GM12878 (cell line): ENCODE measurements around the gene PTPRN2.

Experiments used
- CTCF ChIP-seq, 3 experiments: IDR thresholded peaks in 2 of 3; conservative IDR thresholded peaks in 1 of 3; 2 replicates each; pipeline ENCODE4 v1.5.1; 2011; ENCODE audit warnings: low read depth in 3 of 3, low read length in 3 of 3, mild to moderate bottlenecking in 3 of 3, control low read depth in 2 of 3, moderate library complexity in 2 of 3, inconsistent platforms in 1 of 3, mixed read lengths in 1 of 3; ENCODE audit not compliant: control insufficient read depth in 2 of 3, insufficient read depth in 1 of 3; ENCODE audit errors: extremely low read depth in 1 of 3
- JUNB ChIP-seq: IDR thresholded peaks from 2 replicates; pipeline ENCODE4 v1.6.1; 2016; ENCODE audit warnings: antibody characterized with exemption, mild to moderate bottlenecking
- JUND ChIP-seq: IDR thresholded peaks from 2 replicates; pipeline ENCODE4 v1.6.1; 2012; ENCODE audit warnings: low read depth, mild to moderate bottlenecking, low read length, improper control_type of control experiment, moderate library complexity
- KAT2A ChIP-seq: conservative IDR thresholded peaks from 2 replicates; pipeline ENCODE4 v1.6.1; 2011; ENCODE audit warnings: low read depth, low read length; ENCODE audit not compliant: control insufficient read depth
- NFIC ChIP-seq: IDR thresholded peaks from 2 replicates; pipeline ENCODE4 v1.6.1; 2012; ENCODE audit warnings: low read depth, mild to moderate bottlenecking, inconsistent platforms, low read length, moderate library complexity
- POLR2A ChIP-seq: IDR thresholded peaks from 2 replicates; pipeline ENCODE4 v1.6.1; 2011; ENCODE audit warnings: low read depth, mild to moderate bottlenecking, low read length
- POLR2AphosphoS5 ChIP-seq: IDR thresholded peaks from 2 replicates; pipeline ENCODE4 v1.6.1; 2011; ENCODE audit warnings: mild to moderate bottlenecking, low read length, inconsistent platforms
- RAD21 ChIP-seq: IDR thresholded peaks from 2 replicates; pipeline ENCODE4 v1.6.1; 2011; ENCODE audit warnings: mild to moderate bottlenecking, low read depth, low read length, moderate library complexity; ENCODE audit not compliant: insufficient read depth

- TF ChIP-seq POLR2A = no peak
- TF ChIP-seq CTCF (IDR thresholded peaks at IDR 0.05 in 2 of 3, conservative IDR thresholded peaks at IDR 0.05 in 1 of 3; ENCODE audit: control insufficient read depth in 2 of 3, extremely low read depth in 1 of 3, insufficient read depth in 1 of 3, low read depth in 3 of 3, low read length in 3 of 3) = no peak
- TF ChIP-seq POLR2AphosphoS5 = no peak
- no peak for TF ChIP-seq JUND
- no peak for TF ChIP-seq RAD21
- TF ChIP-seq KAT2A = no peak
- no peak for TF ChIP-seq NFIC
- TF ChIP-seq JUNB = no peak
Observed at GRCh38 chr7:158430308-158431034, 157.2 kb downstream of the PTPRN2 start.
